RWPE1 (cell line): Measurements from ENCODE around the gene TOP3B.

Experiments
- CTCF ChIA-PET: fragments of 350-600 bp; sonication (Branson Sonifier 250); formaldehyde crosslinking; extraction: SDS; loops from one replicate; lab custom pipeline; 2021; lab: Yijun Ruan, JAX
- POLR2A ChIA-PET: fragments of 400-600 bp; formaldehyde crosslinking; extraction: SDS; loops from one replicate; lab custom pipeline; 2020; ENCODE audit warnings: antibody characterized with exemption; ENCODE audit not compliant: low non-redundant PET; lab: Yijun Ruan, JAX
- DNase-seq: peaks from one replicate; pipeline ENCODE4 v3.0.0; 2012; ENCODE audit warnings: low spot score
- H3K27ac ChIP-seq: fragments of 450-650 bp; 2 replicates; pipeline ENCODE4 v1.5.1; 2017
- TF ChIP-seq, protein P1 (sequence below): fragments of 450-650 bp; conservative IDR thresholded peaks from 2 replicates; pipeline ENCODE4 v1.5.1; 2017; ENCODE audit warnings: low read depth, mild to moderate bottlenecking

The TOP3B gene

GRCh38 chr22:21964918-21965484, 17.6 kb downstream of the TOP3B start:
- ChIA-PET CTCF (interaction anchor here (1.0 to 2.6 kb wide), 2 partner anchors 8 to 12 kb away, joined by 3 to 8 read pairs; partner anchors contain the start of gene PPM1F), POLR2A (no interaction called here)
- H3K27ac ChIP-seq, result no peak overlapping the region
- no peak for DNase-seq
- TF ChIP-seq, protein P1, sequence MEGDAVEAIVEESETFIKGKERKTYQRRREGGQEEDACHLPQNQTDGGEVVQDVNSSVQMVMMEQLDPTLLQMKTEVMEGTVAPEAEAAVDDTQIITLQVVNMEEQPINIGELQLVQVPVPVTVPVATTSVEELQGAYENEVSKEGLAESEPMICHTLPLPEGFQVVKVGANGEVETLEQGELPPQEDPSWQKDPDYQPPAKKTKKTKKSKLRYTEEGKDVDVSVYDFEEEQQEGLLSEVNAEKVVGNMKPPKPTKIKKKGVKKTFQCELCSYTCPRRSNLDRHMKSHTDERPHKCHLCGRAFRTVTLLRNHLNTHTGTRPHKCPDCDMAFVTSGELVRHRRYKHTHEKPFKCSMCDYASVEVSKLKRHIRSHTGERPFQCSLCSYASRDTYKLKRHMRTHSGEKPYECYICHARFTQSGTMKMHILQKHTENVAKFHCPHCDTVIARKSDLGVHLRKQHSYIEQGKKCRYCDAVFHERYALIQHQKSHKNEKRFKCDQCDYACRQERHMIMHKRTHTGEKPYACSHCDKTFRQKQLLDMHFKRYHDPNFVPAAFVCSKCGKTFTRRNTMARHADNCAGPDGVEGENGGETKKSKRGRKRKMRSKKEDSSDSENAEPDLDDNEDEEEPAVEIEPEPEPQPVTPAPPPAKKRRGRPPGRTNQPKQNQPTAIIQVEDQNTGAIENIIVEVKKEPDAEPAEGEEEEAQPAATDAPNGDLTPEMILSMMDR, result no peak

GRCh38 chr22:21964234-21964633, 18.4 kb downstream of the TOP3B start:
- POLR2A ChIA-PET, result no interaction called here
- CTCF ChIA-PET, result interaction anchor here (1.0 to 2.6 kb wide), 2 partner anchors 8 to 11 kb away, joined by 3 to 8 read pairs; partner anchors contain the start of gene PPM1F
- no peak for DNase-seq
- TF ChIP-seq, protein P1, result no peak
- H3K27ac ChIP-seq, result no peak overlapping the region

- no peak overlapping the region for H3K27ac ChIP-seq
- ChIA-PET POLR2A (no interaction called here), CTCF (interaction anchor here (1.0 to 2.6 kb wide), 2 partner anchors 9 to 11 kb away, joined by 3 to 8 read pairs; partner anchors contain the start of gene PPM1F)
- DNase-seq, result no peak
- TF ChIP-seq, protein P1, result no peak
Measured at GRCh38 chr22:21963790-21964211, 18.8 kb downstream of the TOP3B start.

DNA sequence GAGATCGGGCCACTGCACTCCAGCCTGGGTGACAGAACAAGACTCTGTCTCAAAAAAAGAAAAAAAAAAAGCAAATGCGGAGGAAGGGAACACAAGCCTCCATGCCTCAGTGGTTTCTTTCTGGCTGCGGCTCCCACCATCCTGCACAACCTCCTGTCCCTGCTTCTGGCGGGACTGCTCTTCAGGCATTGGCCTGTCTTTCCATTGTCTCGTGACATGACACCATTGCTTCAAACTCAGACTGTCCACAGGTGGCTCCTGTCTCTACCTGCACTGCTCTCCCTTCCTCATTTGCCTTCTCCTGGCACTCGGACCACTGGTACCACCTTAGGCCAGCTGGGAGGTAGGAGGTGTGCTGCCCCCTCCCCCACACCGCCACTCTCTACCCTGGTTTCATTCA, 19.3 kb downstream of the TOP3B start:
- TF ChIP-seq, protein P1, result no peak
- no peak overlapping the region for H3K27ac ChIP-seq
- ChIA-PET CTCF (interaction anchor here (2.6 kb wide), 1 partner anchor 10 kb away, joined by 8 read pairs; the partner anchor contains the start of gene PPM1F), POLR2A (no interaction called here)
- DNase-seq, result no peak

GRCh38 chr22:21962655-21962949, 20.0 kb downstream of the TOP3B start:
- TF ChIP-seq, protein P1, result no peak
- DNase-seq, result no peak
- ChIA-PET CTCF (interaction anchor here (0.6 to 2.6 kb wide), 3 partner anchors 10 to 183 kb away, joined by 3 to 8 read pairs (median 5); partner anchors contain the start of gene PPM1F), POLR2A (no interaction called here)
- H3K27ac ChIP-seq, result peak overlapping the region; percentile 49; the same call in 1 of the 2 replicates

DNA sequence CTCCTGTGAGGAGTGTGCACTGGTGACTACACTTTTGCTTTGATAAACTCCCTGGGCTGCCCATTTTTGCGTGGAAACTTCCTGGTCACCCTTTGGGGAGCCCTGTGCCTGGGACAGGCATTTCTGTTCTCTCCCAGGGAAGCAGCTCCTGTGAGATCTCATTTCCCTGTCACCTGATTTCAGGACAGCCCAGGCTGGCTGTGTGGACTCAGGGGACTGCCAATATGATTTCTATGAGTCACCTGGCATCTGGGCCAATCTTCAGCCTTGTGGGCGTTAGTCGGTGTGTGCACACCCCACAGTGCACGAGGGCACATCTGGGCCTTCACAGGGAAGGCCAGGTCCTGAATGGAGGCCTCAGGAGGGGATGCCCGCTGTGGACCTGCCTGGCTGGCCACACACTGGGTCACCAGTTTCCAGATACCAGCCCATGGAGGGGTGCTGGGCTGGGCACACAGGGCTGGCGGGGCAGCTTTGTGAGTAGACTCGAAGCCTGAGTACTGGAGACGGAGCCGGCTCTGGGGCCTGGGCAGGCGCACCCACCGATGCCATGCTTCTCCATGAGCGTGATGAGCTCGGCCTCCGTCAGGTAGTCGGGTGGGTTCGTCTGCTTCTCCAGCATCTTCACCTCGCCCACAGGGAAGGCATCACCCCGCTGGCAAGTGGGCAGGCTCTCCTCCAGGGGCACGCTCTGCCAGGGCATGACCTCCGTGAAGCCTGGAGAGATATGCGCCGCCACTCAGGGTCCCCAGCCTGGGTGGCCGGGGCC, 20.5 kb downstream of the TOP3B start:
- TF ChIP-seq, protein P1, result no peak
- POLR2A ChIA-PET, result no interaction called here
- DNase-seq, result no peak

More for the DNA sequence above, 20.5 kb downstream of the TOP3B start:
- CTCF ChIA-PET, result interaction anchor here (0.6 to 1.6 kb wide), 3 partner anchors 10 to 183 kb away, joined by 3 to 5 read pairs (median 3); no protein-coding TSS in a partner anchor
- H3K27ac ChIP-seq, result peak overlapping the region; percentile 49
